HEK293 (cell line): ENCODE data around the gene YARS2.

ENCODE experiments used
- CTCF ChIA-PET: fragments of 350-600 bp; formaldehyde crosslinking; extraction: SDS; loops from one replicate; lab custom pipeline; 2021; ENCODE audit warnings: antibody characterized with exemption; lab: Yijun Ruan, JAX
- POLR2A ChIA-PET: fragments of 300-600 bp; formaldehyde crosslinking; extraction: SDS; loops from one replicate; lab custom pipeline; 2020; ENCODE audit warnings: antibody characterized with exemption, inconsistent platforms; lab: Yijun Ruan, JAX
- H3K27ac ChIP-seq: fragments of 200-500 bp; sonication (Bioruptor generic); 2 replicates; pipeline ENCODE4 v1.5.1; 2014; ENCODE audit warnings: low read depth, low read length, control low read depth, inconsistent platforms; ENCODE audit errors: extremely low read depth
- H3K36me3 ChIP-seq, 2 experiments: fragments of 200-500 bp in 1 of 2; sonication (Bioruptor generic) in 1 of 2; 1 replicate in 1 of 2; 2 replicates in 1 of 2; pipeline ENCODE4 v1.5.1; 2014 to 2017; ENCODE audit warnings: inconsistent platforms in 2 of 2, low read length in 2 of 2; ENCODE audit not compliant: control insufficient read depth in 2 of 2, insufficient read depth in 1 of 2
- H3K4me1 ChIP-seq: fragments of 200-500 bp; sonication (Bioruptor generic); 2 replicates; pipeline ENCODE4 v1.5.1; 2014; ENCODE audit warnings: mild to moderate bottlenecking, low read length, inconsistent platforms; ENCODE audit not compliant: control insufficient read depth, insufficient read depth
- H3K4me3 ChIP-seq: 2 replicates; pipeline ENCODE4 v1.5.1; 2011; ENCODE audit warnings: low read depth, mild to moderate bottlenecking, control low read depth, low read length, moderate library complexity
- H3K9me3 ChIP-seq: fragments of 200-500 bp; sonication (Bioruptor generic); 2 replicates; pipeline ENCODE4 v1.5.1; 2014; ENCODE audit warnings: low read depth, low read length, inconsistent platforms; ENCODE audit not compliant: control insufficient read depth, insufficient read depth
- CTCF ChIP-seq: fragments of 450-650 bp; formaldehyde crosslinking; IDR thresholded peaks from 2 replicates; pipeline ENCODE4 v1.5.1; 2016; ENCODE audit warnings: missing biosample characterization, missing genetic modification characterization
- ELK4 ChIP-seq: IDR thresholded peaks from 2 replicates; pipeline ENCODE4 v1.6.1; 2011; ENCODE audit warnings: mild to moderate bottlenecking, low read depth, low read length, borderline replicate concordance
- KLF1 ChIP-seq: fragments of 450-650 bp; formaldehyde crosslinking; IDR thresholded peaks from 2 replicates; pipeline ENCODE4 v1.5.1; 2016; ENCODE audit warnings: missing biosample characterization, missing genetic modification characterization
- KLF10 ChIP-seq: fragments of 450-650 bp; IDR thresholded peaks from 2 replicates; pipeline ENCODE4 v1.5.1; 2018; ENCODE audit warnings: missing biosample characterization, mild to moderate bottlenecking, missing genetic modification characterization
- KLF8 ChIP-seq: fragments of 450-650 bp; formaldehyde crosslinking; IDR thresholded peaks from 2 replicates; pipeline ENCODE4 v1.5.1; 2016; ENCODE audit warnings: missing biosample characterization, missing genetic modification characterization
- SALL2 ChIP-seq: fragments of 450-650 bp; formaldehyde crosslinking; IDR thresholded peaks from 2 replicates; pipeline ENCODE4 v1.5.0; 2017; ENCODE audit warnings: missing biosample characterization, mild to moderate bottlenecking, missing genetic modification characterization, borderline replicate concordance
- TCF7L2 ChIP-seq: IDR thresholded peaks from 2 replicates; pipeline ENCODE4 v1.6.1; 2011; ENCODE audit warnings: low read depth, mild to moderate bottlenecking, inconsistent platforms, low read length, moderate library complexity, borderline replicate concordance
- TRIM28 ChIP-seq: IDR thresholded peaks from 2 replicates; pipeline ENCODE4 v1.6.1; 2011; ENCODE audit warnings: low read length, control low read depth, borderline replicate concordance
- ZNF184 ChIP-seq: fragments of 450-650 bp; IDR thresholded peaks from 2 replicates; pipeline ENCODE4 v1.5.1; 2018; ENCODE audit warnings: missing biosample characterization, mild to moderate bottlenecking, missing genetic modification characterization
- ZNF214 ChIP-seq: fragments of 450-650 bp; formaldehyde crosslinking; IDR thresholded peaks from 2 replicates; pipeline ENCODE4 v1.5.1; 2017; ENCODE audit warnings: missing biosample characterization, mild to moderate bottlenecking, missing genetic modification characterization, borderline replicate concordance
- ZNF266 ChIP-seq: fragments of 450-650 bp; formaldehyde crosslinking; IDR thresholded peaks from 2 replicates; pipeline ENCODE4 v1.5.1; 2016; ENCODE audit warnings: missing biosample characterization, missing genetic modification characterization, low read depth
- ZNF354C ChIP-seq: fragments of 450-650 bp; formaldehyde crosslinking; IDR thresholded peaks from 2 replicates; pipeline ENCODE4 v1.5.1; 2016; ENCODE audit warnings: missing biosample characterization, missing genetic modification characterization, low read depth, borderline replicate concordance
- ZNF521 ChIP-seq: fragments of 450-650 bp; formaldehyde crosslinking; IDR thresholded peaks from 2 replicates; pipeline ENCODE4 v1.5.1; 2017; ENCODE audit warnings: missing biosample characterization, mild to moderate bottlenecking, missing genetic modification characterization
- ZNF530 ChIP-seq: fragments of 450-650 bp; formaldehyde crosslinking; IDR thresholded peaks from 2 replicates; pipeline ENCODE4 v1.5.1; 2016; ENCODE audit warnings: low read depth, missing biosample characterization, missing genetic modification characterization
- ZNF544 ChIP-seq: fragments of 450-650 bp; formaldehyde crosslinking; IDR thresholded peaks from 2 replicates; pipeline ENCODE4 v1.5.0; 2017; ENCODE audit warnings: missing biosample characterization, missing genetic modification characterization
- ZNF610 ChIP-seq: fragments of 450-650 bp; formaldehyde crosslinking; IDR thresholded peaks from 2 replicates; pipeline ENCODE4 v1.5.1; 2016; ENCODE audit warnings: missing biosample characterization, missing genetic modification characterization, borderline replicate concordance
- ZNF639 ChIP-seq: fragments of 450-650 bp; formaldehyde crosslinking; IDR thresholded peaks from 2 replicates; pipeline ENCODE4 v1.5.1; 2016; ENCODE audit warnings: missing biosample characterization, missing genetic modification characterization
- ZNF704 ChIP-seq: fragments of 450-650 bp; formaldehyde crosslinking; IDR thresholded peaks from 2 replicates; pipeline ENCODE4 v1.5.1; 2016; ENCODE audit warnings: missing biosample characterization, missing genetic modification characterization
- ZNF76 ChIP-seq: fragments of 450-650 bp; formaldehyde crosslinking; IDR thresholded peaks from 2 replicates; pipeline ENCODE4; 2016; ENCODE audit warnings: low read depth, missing biosample characterization, missing genetic modification characterization, borderline replicate concordance
- ZSCAN23 ChIP-seq: fragments of 450-650 bp; formaldehyde crosslinking; IDR thresholded peaks from 2 replicates; pipeline ENCODE4 v1.5.1; 2016; ENCODE audit warnings: missing biosample characterization, missing genetic modification characterization
- TF ChIP-seq, protein P1 (sequence below): fragments of 450-650 bp; formaldehyde crosslinking; IDR thresholded peaks from 2 replicates; pipeline ENCODE4 v1.5.1; 2016; ENCODE audit warnings: missing biosample characterization, missing genetic modification characterization, borderline replicate concordance

The YARS2 gene

GRCh38 chr12:32777691-32778175 is 22.0 kb upstream of the YARS2 start:
- Histone ChIP-seq H3K4me3 (no peak overlapping the region), H3K4me1 (no peaks in the 10 kb centered on the region), H3K9me3 (no peaks in the 10 kb centered on the region), H3K36me3 (no peaks in the 10 kb centered on the region), H3K27ac (no peak overlapping the region)
- CTCF ChIA-PET: no interaction called here
- TF ChIP-seq, protein P1, sequence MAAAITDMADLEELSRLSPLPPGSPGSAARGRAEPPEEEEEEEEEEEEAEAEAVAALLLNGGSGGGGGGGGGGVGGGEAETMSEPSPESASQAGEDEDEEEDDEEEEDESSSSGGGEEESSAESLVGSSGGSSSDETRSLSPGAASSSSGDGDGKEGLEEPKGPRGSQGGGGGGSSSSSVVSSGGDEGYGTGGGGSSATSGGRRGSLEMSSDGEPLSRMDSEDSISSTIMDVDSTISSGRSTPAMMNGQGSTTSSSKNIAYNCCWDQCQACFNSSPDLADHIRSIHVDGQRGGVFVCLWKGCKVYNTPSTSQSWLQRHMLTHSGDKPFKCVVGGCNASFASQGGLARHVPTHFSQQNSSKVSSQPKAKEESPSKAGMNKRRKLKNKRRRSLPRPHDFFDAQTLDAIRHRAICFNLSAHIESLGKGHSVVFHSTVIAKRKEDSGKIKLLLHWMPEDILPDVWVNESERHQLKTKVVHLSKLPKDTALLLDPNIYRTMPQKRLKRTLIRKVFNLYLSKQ: no peak
- no peak for TF ChIP-seq ZNF521 (tag by site-specific recombination)
- no peak for TF ChIP-seq ZNF639 (tag by site-specific recombination)
- no peak for TF ChIP-seq KLF10 (tag by site-specific recombination)
- TF ChIP-seq ZNF530 (tag by site-specific recombination): no peak
- TF ChIP-seq SALL2: no peak
- no peak for TF ChIP-seq ZNF184
- no peak for TF ChIP-seq TCF7L2
- no peak for TF ChIP-seq KLF1 (tag by site-specific recombination)
- TF ChIP-seq ZNF544 (tag by site-specific recombination): no peak
- POLR2A ChIA-PET: no interaction called here

DNA sequence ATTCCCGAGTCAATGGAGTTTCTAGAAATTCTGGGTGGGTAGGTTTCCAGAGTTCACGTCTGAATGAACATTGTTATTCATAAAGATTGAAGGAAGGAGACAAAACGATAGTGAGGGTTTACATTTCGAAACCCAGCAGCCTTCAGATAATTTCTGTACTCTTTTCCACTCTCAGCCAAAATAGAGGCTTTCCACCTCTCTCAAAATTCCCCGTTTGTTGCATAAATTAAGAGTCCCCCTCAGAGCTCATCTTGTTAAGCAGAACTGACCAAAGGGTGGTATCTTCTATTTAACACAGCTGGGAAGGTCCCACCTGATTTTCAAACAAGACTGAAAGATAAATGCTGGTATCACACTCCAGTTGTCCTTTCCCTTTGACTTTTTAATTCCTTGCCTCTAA is 21.5 kb upstream of the YARS2 start:
- POLR2A ChIA-PET: no interaction called here
- TF ChIP-seq ZNF704 (no peak), TRIM28 (no peak), ZNF610 (tag by site-specific recombination) (no peak), KLF8 (no peak), ZNF266 (tag by site-specific recombination) (no peak), CTCF (tag by site-specific recombination) (no peak), ZSCAN23 (tag by site-specific recombination) (no peak), ELK4 (no peak), ZNF354C (tag by site-specific recombination) (no peak), ZNF214 (tag by site-specific recombination) (no peak), ZNF76 (tag by site-specific recombination) (no peak)
- H3K27ac ChIP-seq: no peak overlapping the region
- H3K4me3 ChIP-seq: no peak overlapping the region
- H3K36me3 ChIP-seq: no peaks in the 10 kb centered on the region
- no peaks in the 10 kb centered on the region for H3K4me1 ChIP-seq
- no peaks in the 10 kb centered on the region for H3K9me3 ChIP-seq
- CTCF ChIA-PET: no interaction called here
